Mesendoderm (in vitro differentiated cells): ENCODE data around the gene LIX1.
A peak's percentile ranks its signal among the peaks of the same experiment; 100 is the strongest.

Source experiments
- DNase-seq: peaks from one replicate; pipeline ENCODE4 v3.0.0; 2013
- H2AK5ac ChIP-seq: 2 replicates; pipeline ENCODE4 v1.6.1; 2013; ENCODE audit warnings: low read length, inconsistent platforms
- H2BK120ac ChIP-seq: 2 replicates; pipeline ENCODE4 v1.6.1; 2013; ENCODE audit warnings: low read depth, mild to moderate bottlenecking, low read length, moderate library complexity, mixed read lengths
- H2BK15ac ChIP-seq: replicated peaks from 2 replicates; pipeline ENCODE4 v1.6.1; 2013; ENCODE audit warnings: low read depth, mild to moderate bottlenecking, moderate library complexity
- H2BK5ac ChIP-seq: 2 replicates; pipeline ENCODE4 v1.6.1; 2013; ENCODE audit warnings: low read length, inconsistent platforms
- H3K18ac ChIP-seq: 2 replicates; pipeline ENCODE4 v1.6.1; 2013; ENCODE audit warnings: mild to moderate bottlenecking, low read length, mixed read lengths
- H3K23ac ChIP-seq: one replicate; pipeline ENCODE4 v1.6.1; 2013; ENCODE audit warnings: low read length
- H3K27ac ChIP-seq: 2 replicates; pipeline ENCODE4 v1.5.1; 2013; ENCODE audit warnings: low read depth, mild to moderate bottlenecking, inconsistent platforms, low read length, moderate library complexity
- H3K27me3 ChIP-seq: 2 replicates; pipeline ENCODE4 v1.6.1; 2013; ENCODE audit warnings: low read length, control low read depth, mild to moderate bottlenecking, inconsistent platforms; ENCODE audit not compliant: insufficient read depth, poor library complexity
- H3K36me3 ChIP-seq: 2 replicates; pipeline ENCODE4 v1.6.1; 2013; ENCODE audit warnings: low read length, inconsistent platforms; ENCODE audit not compliant: control insufficient read depth, insufficient read depth
- H3K4ac ChIP-seq: one replicate; pipeline ENCODE4 v1.6.1; 2013; ENCODE audit warnings: low read depth, mild to moderate bottlenecking, low read length, moderate library complexity
- H3K4me1 ChIP-seq: 2 replicates; pipeline ENCODE4 v1.6.1; 2013; ENCODE audit warnings: low read depth, low read length, inconsistent platforms; ENCODE audit not compliant: control insufficient read depth
- H3K4me2 ChIP-seq: 2 replicates; pipeline ENCODE4 v1.6.1; 2013; ENCODE audit warnings: low read length
- H3K4me3 ChIP-seq: 2 replicates; pipeline ENCODE4 v1.5.1; 2013; ENCODE audit warnings: mild to moderate bottlenecking, low read length
- H3K56ac ChIP-seq: one replicate; pipeline ENCODE4 v1.6.1; 2013; ENCODE audit warnings: low read length
- H3K79me1 ChIP-seq: 2 replicates; pipeline ENCODE4 v1.6.1; 2013; ENCODE audit warnings: low read length, inconsistent platforms
- H3K79me2 ChIP-seq: 2 replicates; pipeline ENCODE4 v1.6.1; 2013; ENCODE audit warnings: mild to moderate bottlenecking, low read length; ENCODE audit not compliant: control insufficient read depth, insufficient read depth
- H3K9ac ChIP-seq: 2 replicates; pipeline ENCODE4 v1.6.1; 2013; ENCODE audit warnings: low read length, inconsistent platforms
- H4K5ac ChIP-seq: one replicate; pipeline ENCODE4 v1.6.1; 2013; ENCODE audit warnings: low read length
- H4K8ac ChIP-seq: one replicate; pipeline ENCODE4 v1.6.1; 2013; ENCODE audit warnings: low read depth, mild to moderate bottlenecking, control low read depth, low read length, moderate library complexity
- WGBS: extraction: QIAGEN DNeasy Blood & Tissue Kit; methylation state at CpG from one replicate; pipeline ENCODE4 v1.1.7; 2013; ENCODE audit warnings: low lambda C conversion rate, missing lambda C conversion rate; ENCODE audit not compliant: insufficient coverage; ENCODE audit errors: extremely low coverage; 5-methylcytosine and 5-hydroxymethylcytosine counted together

The LIX1 gene

GRCh38 chr5:97111004-97111403 lies 31.4 kb downstream of the LIX1 start:
- H3K79me2 ChIP-seq = no peaks in the 10 kb centered on the region
- H3K4me1 ChIP-seq = no peaks in the 10 kb centered on the region
- H2AK5ac ChIP-seq = no peak overlapping the region
- no peak for DNase-seq
- H3K36me3 ChIP-seq = no peaks in the 10 kb centered on the region
- WGBS = no CpG with 5 or more reads among the region's 5 CpGs
- no peak overlapping the region for H3K27ac ChIP-seq
- H4K8ac ChIP-seq = no peak overlapping the region
- no peak overlapping the region for H4K5ac ChIP-seq
- no peak overlapping the region for H3K9ac ChIP-seq
- no peaks in the 10 kb centered on the region for H3K79me1 ChIP-seq
- H3K18ac ChIP-seq = no peak overlapping the region
- H2BK120ac ChIP-seq = no peak overlapping the region
- no peak overlapping the region for H3K4ac ChIP-seq
- no peak overlapping the region for H3K4me2 ChIP-seq
- no peak overlapping the region for H3K23ac ChIP-seq
- no peak overlapping the region for H3K56ac ChIP-seq
- H3K27me3 ChIP-seq = no peaks in the 10 kb centered on the region
- H3K4me3 ChIP-seq = no peak overlapping the region
- no peak overlapping the region for H2BK15ac ChIP-seq
- no peak overlapping the region for H2BK5ac ChIP-seq

- no peak overlapping the region for H2AK5ac ChIP-seq
- no peak overlapping the region for H4K8ac ChIP-seq
- H4K5ac ChIP-seq = no peak overlapping the region
- no peak overlapping the region for H3K9ac ChIP-seq
- H3K79me2 ChIP-seq = no peaks in the 10 kb centered on the region
- WGBS = no CpG with 5 or more reads among the region's 7 CpGs
- no peak overlapping the region for H3K4me2 ChIP-seq
- H3K79me1 ChIP-seq = no peaks in the 10 kb centered on the region
- H2BK5ac ChIP-seq = no peak overlapping the region
- no peak overlapping the region for H3K27ac ChIP-seq
- DNase-seq = no peak
- H3K4me3 ChIP-seq = no peak overlapping the region
- no peak overlapping the region for H3K18ac ChIP-seq
- no peak overlapping the region for H2BK15ac ChIP-seq
- H3K56ac ChIP-seq = no peak overlapping the region
- no peaks in the 10 kb centered on the region for H3K4me1 ChIP-seq
- H3K4ac ChIP-seq = no peak overlapping the region
- no peaks in the 10 kb centered on the region for H3K36me3 ChIP-seq
- H3K27me3 ChIP-seq = no peaks in the 10 kb centered on the region
- no peak overlapping the region for H2BK120ac ChIP-seq
- no peak overlapping the region for H3K23ac ChIP-seq
Observed at GRCh38 chr5:97107318-97107717, 35.1 kb downstream of the LIX1 start.

- peak; percentile 15 for DNase-seq
- H3K4me1 ChIP-seq = no peaks in the 10 kb centered on the region
- H3K36me3 ChIP-seq = no peaks in the 10 kb centered on the region
- no peak overlapping the region for H2BK5ac ChIP-seq
- H3K79me2 ChIP-seq = no peaks in the 10 kb centered on the region
- H3K27me3 ChIP-seq = no peaks in the 10 kb centered on the region
- no peak overlapping the region for H2BK15ac ChIP-seq
- no peak overlapping the region for H4K5ac ChIP-seq
- H3K23ac ChIP-seq = no peak overlapping the region
- H3K79me1 ChIP-seq = no peaks in the 10 kb centered on the region
- H2AK5ac ChIP-seq = no peak overlapping the region
- no peak overlapping the region for H3K9ac ChIP-seq
- no peak overlapping the region for H3K4me3 ChIP-seq
- no peak overlapping the region for H3K27ac ChIP-seq
- H2BK120ac ChIP-seq = no peak overlapping the region
- H4K8ac ChIP-seq = no peak overlapping the region
- H3K18ac ChIP-seq = no peak overlapping the region
- no peak overlapping the region for H3K4ac ChIP-seq
- no CpG with 5 or more reads among the region's 2 CpGs for WGBS
- no peak overlapping the region for H3K4me2 ChIP-seq
- no peak overlapping the region for H3K56ac ChIP-seq
Observed at GRCh38 chr5:97106216-97106581, 36.2 kb downstream of the LIX1 start.

GRCh38 chr5:97105501-97106215 lies 36.8 kb downstream of the LIX1 start:
- Histone ChIP-seq H2BK15ac (no peak overlapping the region), H3K4me1 (no peaks in the 10 kb centered on the region), H3K79me2 (no peaks in the 10 kb centered on the region), H3K23ac (no peak overlapping the region), H2AK5ac (no peak overlapping the region), H3K27ac (no peak overlapping the region), H3K27me3 (no peaks in the 10 kb centered on the region), H4K8ac (no peak overlapping the region), H3K4ac (no peak overlapping the region), H3K9ac (no peak overlapping the region), H3K4me3 (no peak overlapping the region), H3K79me1 (no peaks in the 10 kb centered on the region), H3K18ac (no peak overlapping the region), H3K56ac (no peak overlapping the region), H3K36me3 (no peaks in the 10 kb centered on the region), H3K4me2 (no peak overlapping the region), H4K5ac (no peak overlapping the region), H2BK5ac (no peak overlapping the region), H2BK120ac (no peak overlapping the region)
- no peak for DNase-seq
- no CpG with 5 or more reads among the region's 13 CpGs for WGBS

- Histone ChIP-seq H3K27ac (no peak overlapping the region), H3K56ac (no peak overlapping the region), H3K36me3 (no peaks in the 10 kb centered on the region), H3K4ac (no peak overlapping the region), H2AK5ac (no peak overlapping the region), H2BK5ac (no peak overlapping the region), H3K23ac (no peak overlapping the region), H4K8ac (no peak overlapping the region), H3K4me2 (no peak overlapping the region), H3K79me1 (no peaks in the 10 kb centered on the region), H4K5ac (no peak overlapping the region), H3K4me1 (no peaks in the 10 kb centered on the region), H2BK15ac (no peak overlapping the region), H2BK120ac (no peak overlapping the region), H3K4me3 (no peak overlapping the region), H3K79me2 (no peaks in the 10 kb centered on the region), H3K18ac (no peak overlapping the region), H3K9ac (no peak overlapping the region), H3K27me3 (no peaks in the 10 kb centered on the region)
- peak; percentile 69 for DNase-seq
- no CpG with 5 or more reads among the region's 8 CpGs for WGBS
Observed at GRCh38 chr5:97102010-97102470, 40.4 kb downstream of the LIX1 start.
